NCI-H345 treated with DMSO at 0.1 percent for 48 hours (cell line): Measurements from ENCODE around the gene CCDC74A.
A peak's percentile ranks its signal among the peaks of the same experiment; 100 is the strongest.
"Not testable (repeated sequence)": the region's sequence is repeated elsewhere in the genome, so short reads cannot be mapped to it uniquely, and the experiment has no call there.

Experiments
- DNase-seq: peaks from one replicate; lab custom pipeline; 2025; ENCODE audit not compliant: unreplicated experiment; lab: John Stamatoyannopoulos, UW

The CCDC74A gene

DNA sequence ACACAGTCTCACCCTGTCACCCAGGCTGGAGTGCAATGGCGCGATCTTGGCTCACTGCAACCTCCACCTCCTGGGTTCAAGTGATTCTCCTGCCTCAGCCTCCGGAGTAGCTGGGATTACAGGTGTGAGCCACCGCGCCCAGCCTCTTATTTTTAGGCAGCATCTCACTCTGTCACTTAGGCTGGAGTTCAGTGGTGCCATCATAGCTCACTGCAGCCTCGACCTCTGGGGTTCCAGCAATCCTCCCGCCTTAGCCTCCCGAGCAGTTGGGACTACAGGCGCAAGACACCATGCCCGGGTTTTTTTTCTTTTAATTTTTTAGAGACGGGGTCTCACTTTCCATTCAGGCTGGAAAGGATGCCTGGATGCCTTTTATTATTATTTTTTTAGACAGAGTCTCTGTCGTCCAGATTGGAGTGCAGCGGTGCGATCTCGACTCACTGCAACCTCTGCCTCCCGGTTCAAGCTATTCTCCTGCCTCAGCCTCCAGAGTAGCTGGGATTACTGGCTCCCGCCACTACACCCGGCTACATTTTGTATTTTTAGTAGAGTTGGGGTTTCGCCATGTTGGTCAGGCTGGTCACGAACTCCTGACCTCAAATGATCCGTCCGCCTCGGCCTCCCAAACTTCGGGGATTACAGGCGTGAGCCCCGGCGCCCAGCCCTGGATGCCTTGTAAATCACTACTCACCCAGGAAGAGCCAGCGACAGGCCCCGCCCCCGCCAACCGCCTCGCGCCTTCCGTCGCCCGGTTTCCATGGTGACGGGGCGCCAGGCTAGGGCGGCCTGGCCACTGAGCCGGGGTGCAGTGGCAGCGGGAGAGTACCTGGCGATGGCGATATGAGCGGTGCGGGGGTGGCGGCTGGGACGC is at the start of gene CCDC74A:
TSS of gene CCDC74A (plus strand) at position 758 of the 871 bp plus-strand sequence. CDS start at position 841, 83 bp downstream.
- DNase-seq: peak; percentile 65

DNA sequence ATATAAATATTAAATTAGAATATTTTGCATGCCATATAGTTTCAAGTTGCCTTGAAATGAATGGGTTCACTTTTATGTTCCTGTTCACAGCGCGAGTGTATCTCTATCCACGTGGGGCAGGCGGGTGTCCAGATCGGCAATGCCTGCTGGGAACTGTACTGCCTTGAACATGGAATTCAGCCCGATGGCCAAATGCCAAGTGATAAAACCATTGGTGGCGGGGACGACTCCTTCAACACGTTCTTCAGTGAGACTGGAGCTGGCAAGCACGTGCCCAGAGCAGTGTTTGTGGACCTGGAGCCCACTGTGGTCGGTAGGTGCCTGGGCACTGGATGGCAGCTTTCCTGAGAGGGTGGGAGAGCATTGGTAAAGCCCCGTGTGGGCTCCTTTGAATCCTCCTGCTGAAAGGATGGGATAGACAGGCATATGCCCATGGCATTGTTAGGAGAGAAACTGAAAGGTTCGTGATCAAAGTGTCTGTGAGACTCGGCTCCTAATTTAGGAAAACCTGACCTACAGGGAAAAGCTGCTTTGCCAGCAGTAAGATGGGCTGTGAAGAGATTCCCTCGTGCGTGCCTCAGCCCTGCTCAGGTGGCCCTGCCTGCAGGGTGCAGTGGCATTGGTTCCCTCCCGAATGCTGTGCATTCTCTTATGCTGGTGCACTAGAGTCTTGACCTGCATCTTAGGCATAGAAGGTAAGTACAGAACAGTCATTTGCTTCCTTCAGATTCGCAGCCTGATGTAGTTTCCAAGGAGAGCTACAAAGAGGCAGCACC is 49.4 kb upstream of the CCDC74A start:
- DNase-seq: not testable (repeated sequence)

DNA sequence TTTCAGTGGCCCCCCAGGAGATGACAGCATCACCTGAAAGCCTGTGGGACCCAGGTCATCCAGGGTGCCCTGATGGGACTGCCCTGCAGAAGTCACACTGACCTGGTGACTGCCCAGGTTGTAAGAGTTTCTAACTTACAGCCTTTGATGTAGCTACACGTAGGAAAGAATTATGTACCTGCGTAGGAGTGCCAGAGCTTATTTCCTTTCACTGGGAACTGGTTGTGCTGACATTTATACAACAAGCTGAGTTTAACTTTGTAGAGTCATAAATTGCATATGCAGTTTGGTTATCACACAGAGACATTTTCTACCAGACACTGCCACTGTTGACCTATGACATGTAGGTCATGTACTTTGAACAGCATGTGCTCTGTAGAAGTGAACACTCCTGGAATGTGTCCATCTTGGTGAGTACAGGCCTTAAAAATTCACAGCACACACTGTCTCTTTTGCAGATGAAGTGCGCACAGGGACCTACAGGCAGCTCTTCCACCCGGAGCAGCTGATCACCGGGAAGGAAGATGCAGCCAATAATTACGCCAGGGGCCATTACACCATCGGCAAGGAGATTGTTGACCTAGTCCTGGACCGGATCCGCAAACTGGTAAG is 48.7 kb upstream of the CCDC74A start:
- DNase-seq: not testable (repeated sequence)

DNA sequence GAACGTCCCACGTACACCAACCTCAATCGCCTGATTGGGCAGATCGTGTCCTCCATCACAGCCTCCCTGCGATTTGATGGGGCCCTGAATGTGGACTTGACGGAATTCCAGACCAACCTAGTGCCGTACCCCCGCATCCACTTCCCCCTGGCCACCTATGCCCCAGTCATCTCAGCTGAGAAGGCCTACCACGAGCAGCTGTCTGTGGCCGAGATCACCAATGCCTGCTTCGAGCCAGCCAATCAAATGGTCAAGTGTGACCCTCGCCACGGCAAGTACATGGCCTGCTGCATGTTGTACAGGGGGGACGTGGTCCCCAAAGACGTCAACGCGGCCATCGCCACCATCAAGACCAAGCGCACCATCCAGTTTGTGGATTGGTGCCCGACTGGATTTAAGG is 47.3 kb upstream of the CCDC74A start:
- DNase-seq: not testable (repeated sequence)

DNA sequence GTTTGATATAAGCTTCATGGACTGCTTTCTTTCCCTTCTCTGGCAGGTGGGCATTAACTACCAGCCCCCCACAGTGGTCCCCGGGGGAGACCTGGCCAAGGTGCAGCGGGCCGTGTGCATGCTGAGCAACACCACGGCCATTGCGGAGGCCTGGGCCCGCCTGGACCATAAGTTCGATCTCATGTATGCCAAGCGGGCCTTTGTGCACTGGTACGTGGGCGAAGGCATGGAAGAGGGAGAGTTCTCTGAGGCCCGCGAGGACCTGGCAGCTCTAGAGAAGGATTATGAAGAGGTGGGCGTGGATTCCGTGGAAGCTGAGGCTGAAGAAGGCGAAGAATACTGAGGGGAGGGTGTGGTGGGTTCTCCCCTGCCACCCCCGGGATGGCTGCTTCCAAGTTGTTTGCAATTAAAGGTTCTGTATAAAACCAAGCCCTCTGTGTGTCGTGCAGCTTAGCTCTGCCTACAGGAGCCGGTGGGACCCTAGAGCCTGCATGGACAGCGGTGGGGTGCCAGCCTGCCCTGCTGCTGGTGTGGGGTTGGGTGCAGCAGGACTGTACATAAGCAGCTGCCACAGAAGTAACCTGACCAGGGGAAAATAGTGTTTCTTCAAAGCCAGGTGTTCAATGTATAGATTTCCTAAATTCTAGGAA is 45.1 kb upstream of the CCDC74A start:
- DNase-seq: not testable (repeated sequence)

DNA sequence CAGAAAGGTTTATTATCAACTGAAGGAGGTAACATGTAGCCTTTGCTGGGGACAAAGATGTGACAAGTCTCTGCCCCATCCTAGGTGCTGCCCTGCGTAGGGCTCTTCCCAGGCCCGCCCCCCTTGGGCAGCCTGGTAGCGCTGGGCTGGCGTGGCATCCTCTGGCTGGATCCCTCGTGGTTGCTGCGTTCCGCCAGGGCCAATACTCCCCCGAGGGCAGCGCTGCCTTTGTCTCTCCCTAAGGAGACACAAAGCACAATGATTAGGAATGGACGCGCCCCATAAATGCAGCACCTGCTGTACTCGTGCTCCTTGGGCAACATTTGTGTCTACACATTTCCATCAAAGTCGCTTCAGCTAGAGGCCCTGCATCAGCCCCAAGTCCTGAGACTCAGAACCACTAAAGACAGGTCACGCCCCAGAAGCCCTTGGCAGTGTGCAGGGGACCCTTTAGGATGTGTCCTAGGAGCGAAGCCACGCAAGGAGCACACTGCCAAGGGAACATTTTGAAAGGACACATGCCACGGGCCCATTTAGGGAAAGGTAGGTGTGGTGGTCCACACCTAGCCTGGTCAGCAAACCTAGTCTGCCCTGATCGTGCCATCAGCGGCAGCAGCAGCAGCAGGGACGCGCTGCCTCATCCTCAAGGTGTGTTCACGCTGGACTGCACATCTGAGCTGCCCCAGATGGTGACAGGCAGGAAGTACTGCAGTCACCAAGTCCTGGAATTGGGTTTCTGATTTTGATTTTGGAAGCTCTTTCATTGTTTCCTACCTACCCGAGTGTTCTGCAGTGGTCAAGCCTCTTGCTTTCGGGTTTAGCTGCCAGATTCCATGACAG is 43.5 kb upstream of the CCDC74A start:
- DNase-seq: not testable (repeated sequence)

DNA sequence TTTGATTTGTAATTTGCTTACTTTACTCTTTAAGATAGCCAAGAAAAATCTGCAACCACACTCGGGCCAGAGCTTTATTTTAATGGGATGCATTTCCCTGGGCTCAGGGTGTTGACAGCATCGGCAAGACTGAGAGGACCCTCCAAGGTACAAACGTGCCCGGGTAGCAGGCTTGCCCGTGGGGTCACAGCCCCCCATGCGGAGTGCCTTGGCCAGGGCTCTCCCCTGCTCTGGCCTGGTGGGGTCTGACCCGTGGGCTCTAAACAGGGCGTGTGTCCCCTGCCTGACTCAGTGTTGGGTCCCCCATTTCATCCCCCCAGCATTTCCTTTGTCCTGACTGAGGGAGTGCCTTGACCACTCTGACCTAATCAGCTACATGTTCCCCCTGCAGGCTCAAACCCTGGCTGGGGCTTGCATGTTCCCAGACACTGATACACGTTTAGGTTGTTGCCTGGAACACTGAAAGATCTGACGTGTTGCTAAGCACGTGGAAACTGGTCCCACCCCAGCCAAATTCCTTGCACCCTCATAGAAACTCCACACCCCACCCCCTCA is 42.7 kb upstream of the CCDC74A start:
- DNase-seq: not testable (repeated sequence)

DNA sequence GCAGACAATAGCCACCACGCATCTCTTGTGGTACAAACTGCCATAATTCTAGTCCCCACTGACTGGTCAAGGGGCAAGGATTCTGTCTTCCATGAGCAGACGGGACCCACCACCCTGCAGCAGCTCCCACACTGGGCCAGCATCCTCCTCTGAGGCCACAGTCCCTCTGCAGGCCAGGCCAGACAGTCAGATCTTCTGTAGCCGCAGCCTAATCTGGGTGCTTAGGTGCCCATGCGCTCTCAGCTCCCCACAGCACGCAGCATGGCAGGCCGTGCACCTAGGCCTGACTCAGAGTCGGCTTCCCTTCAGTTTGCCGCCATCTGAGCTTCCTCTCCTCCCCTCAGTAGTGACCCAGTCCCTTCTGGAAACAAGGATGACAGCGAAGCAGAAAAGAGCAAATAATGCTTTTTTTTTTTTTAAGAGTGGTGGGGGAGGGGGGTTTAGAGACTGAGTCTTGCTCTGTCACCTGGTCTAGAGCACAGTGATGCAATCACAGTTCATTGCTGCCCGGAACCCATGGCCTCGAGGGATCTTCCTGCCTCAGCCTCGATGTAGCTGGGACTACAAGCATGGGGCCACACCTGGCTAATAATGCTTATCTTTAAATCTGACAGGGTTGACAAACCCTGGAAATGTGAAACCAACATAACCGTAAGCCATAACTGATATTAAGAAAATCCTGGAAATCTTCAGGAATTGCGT is 41.3 kb upstream of the CCDC74A start:
- not testable (repeated sequence) for DNase-seq

DNA sequence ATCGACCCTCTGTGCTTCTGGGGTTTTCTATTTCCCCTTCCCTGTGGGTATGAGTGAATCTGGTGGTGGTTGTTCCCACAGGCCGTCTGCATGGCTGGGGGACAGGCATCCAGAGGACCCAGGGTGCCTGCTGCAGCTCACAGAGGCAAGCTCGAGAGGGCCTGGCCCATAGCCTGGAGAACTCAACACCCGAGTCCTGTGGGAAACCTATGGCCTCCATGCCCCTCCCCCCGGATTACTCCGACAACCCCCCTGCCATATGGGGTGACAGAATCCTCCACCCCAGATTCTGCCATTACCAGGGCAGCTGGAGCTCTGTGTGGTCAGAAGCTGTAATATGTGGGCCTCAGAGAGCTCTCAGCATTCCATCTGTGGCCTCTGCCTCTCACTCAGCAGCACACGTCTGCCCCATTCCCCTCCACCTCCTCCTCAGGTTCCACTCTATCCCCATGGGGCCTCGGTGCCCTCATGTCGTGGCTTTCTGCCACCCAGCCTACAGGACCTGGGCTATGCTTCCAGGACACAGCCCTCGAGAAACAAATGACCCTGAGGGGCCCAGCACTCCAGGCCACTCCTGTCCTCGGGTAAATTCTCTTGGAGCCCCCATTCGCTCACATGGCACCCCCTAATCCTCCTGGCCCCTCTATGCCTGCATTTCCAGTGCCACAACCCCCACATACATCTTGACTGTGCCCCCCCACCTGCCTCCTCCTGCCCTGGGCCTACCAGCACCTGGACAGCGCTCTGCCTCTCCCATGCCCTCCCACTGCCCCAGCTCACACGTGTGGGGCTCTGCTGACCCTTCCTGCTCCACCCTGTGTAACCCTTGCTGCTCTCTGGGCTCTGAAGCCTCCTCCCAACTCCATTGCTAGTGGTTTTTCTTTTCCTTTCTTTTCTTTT is 39.1 kb upstream of the CCDC74A start:
- no peak for DNase-seq

DNA sequence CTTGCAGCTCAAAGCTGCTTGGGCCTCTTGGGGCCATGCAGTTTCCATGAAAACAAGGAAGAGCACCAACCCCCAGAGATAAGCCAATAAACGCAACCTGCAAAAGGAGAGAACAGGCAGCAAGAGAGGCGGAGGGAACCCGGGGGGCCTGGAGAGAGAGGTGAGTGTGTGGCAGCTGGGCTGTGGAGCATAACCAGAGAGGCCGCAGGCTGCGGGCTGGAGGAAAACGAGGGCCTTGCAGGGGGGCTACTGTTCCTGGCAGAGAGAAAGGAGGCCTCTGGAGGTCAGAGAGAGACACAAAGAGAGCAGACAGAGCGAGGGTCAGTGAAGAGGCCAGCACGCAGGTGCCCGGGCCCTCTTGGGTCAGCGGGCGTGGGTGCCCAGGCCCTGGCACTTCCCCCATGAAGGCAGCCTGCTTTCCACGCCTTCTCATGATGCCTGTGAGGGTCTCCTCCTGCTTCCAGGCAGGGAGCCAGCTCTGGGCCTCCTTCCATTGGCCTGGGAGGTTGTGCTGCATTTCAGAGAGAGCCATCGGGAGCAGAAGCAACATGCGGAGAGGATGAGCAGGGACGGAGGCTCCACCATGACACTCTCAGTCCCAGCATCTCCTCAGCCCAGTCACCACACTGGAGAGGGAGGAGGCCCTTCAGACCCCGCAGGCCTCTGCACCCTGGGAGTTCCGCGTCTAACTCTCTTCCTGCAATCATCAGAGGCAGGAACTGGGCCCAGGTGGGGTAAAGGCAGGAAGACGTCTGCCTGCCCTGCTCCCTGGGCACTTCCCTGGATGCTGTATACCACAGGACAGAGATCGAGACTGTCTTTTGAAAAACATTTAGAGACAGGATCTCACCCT is 36.8 kb upstream of the CCDC74A start:
- DNase-seq: not testable (repeated sequence)

DNA sequence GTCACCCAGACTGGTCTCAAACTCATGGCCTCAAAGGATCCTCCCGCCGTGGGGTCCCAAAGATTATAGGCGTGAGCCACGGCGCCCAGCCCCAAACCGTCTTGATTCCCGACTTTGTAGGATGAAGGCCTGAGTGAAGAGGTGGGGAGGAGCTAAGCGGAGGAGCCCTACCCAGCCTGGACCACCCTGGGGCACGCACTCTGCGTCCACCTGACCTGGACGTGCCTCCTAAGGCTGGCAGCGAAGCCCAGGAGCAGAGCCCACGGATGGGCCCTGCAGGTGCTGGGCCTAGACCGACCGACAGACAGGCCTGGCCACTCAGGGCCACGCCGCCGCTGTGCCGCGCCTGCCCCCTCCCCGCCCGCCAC is 36.2 kb upstream of the CCDC74A start:
- peak; percentile 17 for DNase-seq

DNA sequence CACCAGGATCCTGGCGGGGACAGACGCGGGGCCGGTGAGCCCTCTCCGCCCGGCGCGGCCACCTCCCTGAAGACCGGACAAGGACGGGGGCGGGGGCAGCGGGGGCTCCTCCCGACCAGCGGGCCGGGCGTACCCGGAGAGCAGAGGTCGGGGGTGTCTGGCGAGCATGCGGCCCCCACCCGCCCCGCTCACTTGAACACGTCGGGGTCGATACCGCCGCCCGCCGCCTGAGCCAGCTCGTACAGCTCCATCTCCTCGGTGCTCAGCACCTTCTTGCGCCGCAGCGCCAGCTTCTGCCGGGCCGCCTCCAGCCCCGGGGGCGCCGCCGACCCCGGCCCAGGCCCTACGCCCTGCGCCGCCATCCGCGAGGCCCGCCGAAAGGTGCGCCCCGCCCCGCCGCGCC is 35.7 kb upstream of the CCDC74A start, which contains the start of gene MZT2A:
TSS of gene MZT2A (minus strand) at position 383 of the 403 bp plus-strand sequence. CDS start at position 362, 21 bp downstream.
- not testable (repeated sequence) for DNase-seq

DNA sequence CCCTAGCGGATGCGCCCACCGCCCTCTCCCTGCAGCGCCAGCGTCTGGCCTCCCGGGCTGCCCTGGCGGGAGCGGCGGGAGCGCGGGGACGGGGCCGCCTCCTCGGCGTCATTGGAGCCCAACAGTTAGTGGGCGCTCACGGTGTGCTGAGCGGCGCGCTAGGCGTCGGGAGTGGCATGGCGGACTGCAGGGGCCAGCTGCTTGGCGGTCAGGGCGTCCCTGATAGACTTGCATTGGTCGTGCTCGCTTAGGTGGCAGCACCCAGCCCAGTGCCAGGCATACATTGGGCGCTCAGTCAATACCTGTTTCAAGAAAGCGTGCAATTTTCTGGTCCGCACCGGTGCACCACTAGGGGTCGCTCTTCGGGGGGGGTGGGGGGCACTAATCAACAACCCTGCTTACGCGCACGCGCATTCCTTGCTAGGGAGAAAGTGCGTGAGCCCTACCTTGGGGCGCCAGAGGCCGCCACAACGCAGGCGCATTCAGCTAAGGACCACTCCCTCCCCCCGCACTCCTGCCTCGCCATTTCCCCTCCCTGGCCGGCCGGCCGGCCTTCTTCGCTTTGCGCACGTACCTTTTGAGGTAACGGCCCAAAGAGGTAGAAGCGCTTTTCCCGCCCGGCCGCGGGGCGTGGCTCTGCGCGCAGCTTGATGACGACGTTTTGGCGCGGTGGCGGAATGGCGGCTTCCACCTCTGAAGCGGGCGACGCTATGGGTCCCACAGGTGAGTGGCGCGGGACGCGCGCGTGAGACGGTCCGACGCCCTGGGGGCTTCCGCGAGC is 35.1 kb upstream of the CCDC74A start:
- peak; percentile 86 for DNase-seq

DNA sequence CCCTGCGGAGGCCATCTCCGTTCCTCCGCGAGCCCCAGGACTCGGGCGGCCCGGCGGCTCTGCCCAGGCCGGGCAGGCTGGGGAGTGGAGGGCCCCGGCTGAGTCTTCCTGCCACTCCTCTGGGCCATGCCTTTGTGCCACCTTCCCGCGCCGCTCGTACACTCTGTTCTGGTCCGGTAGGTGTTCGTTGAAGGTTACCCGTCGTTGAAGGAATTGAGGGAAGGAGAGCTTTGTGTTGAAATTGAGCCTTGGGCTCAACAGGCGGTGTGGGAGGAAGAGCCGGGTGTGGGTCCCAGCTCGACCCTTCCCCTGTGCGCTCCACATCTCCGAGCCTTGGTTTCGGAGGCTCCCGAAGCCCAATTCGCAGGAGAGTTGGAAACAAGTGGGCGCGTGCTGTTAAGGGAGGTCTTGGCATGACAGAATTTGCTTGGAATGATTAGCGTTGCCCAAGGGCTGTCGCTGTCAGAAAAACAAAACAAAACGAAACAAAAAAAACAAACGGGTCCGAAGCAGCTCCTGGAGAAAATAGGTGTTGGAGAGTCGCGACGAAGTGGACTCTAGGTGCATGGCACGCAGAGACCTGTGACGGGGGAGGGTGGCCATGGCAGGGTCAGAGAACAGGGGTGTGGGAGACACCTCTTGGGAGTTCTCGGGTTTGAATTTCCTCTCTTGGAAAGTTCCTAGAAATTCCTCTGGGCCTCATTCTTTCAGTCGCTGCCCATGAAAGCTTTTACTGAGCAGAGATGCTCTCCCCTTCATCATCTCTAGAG is 34.3 kb upstream of the CCDC74A start:
- DNase-seq: no peak

DNA sequence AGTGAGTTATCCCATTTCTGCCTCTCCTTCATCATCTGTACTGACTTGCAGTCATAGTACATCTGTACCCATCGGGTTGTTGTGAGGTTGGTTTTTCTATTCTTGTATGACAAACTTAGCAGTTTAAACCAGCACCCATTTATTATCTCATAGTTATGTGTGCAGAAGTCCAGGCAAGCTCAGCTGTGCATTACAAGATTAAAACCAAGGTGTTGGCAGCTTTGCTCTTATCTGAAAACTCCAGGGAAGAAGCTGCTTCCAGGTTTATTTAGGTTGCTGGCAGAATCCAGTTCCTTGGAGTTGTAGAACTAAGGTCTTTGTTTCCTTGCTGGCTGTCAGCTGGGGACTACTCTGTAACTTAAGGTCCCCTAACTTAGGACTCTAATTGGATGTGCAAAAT is 32.2 kb upstream of the CCDC74A start:
- DNase-seq: not testable (repeated sequence)
